ENCODE data around the gene POU4F1. TPM values are rescaled to one million over a fixed set of nuclear protein-coding genes. Genes with fewer than 3 reads are reported as not detected.

Gene POU4F1
- total RNA-seq, 2 donors from 2014 or later, result 0.11 to 0.25 TPM

DNA sequence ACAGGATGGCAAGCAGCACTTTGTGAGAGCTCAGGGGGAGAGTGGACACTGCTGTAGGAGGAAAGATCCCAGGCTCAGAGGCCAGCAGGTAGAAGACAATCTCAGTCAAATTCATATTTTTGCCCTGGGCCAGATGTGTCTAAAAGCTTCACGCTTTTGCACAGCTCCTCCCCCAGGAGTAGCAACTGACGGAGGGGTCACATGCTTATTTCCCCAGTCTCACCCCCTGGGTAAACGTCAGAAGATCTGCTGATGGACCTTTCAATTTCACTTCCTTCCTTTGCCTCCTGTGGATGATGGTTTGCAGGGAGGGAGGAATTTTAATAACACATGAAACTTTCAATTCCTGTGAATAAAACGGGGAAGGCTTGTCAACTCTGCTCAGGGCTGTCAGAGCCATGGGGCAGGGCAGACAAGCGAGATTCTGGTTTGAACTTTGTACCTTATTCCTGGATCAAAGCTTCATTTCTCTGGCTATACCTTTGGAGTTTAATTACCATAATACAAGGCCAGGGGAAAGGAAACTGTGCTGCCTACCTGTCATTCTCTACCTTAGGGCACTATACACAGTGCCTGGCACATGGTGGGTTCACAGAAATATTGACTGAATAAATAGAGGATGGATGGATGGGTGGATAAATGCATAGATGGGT lies 41.0 kb downstream of the POU4F1 start:
- Mint-ChIP-seq H3K9me3 (no peaks in the 10 kb centered on the region), H3K36me3 (no peaks in the 10 kb centered on the region), H3K27ac (no peak overlapping the region)
- DNase-seq (ENCODE audit: low spot score in 2 of 2) (no peak), ATAC-seq (no peak)

Other genes starting within 250 kb of the POU4F1 start
- gene OBI1, start 55.6 kb upstream of the POU4F1 start, total RNA-seq, result 10 to 100 TPM; 14.8 to 16.9 TPM

Data from activated naive CD4-positive, alpha-beta T cell treated with anti-CD3 and anti-CD28 coated beads, Interleukin-2, amount 50 U/mL, for 72 hours (primary cell).